ENCODE measurements around the gene TBC1D22B.

TBC1D22B gene

GRCh38 chr6:37352384-37352783, 94.8 kb downstream of the TBC1D22B start:
- TF ChIP-seq EZH2phosphoT487 (conservative IDR thresholded peaks at IDR 0.05; ENCODE audit: low read length), result no peak
- no peak for TF ChIP-seq CTCF (IDR thresholded peaks at IDR 0.05; ENCODE audit: insufficient read depth, low read length, poor library complexity, severe bottlenecking)
- H2AFZ ChIP-seq (ENCODE audit: low read depth, low read length, severe bottlenecking), result no peak overlapping the region
- H4K20me1 ChIP-seq (ENCODE audit: low read depth, low read length), result peaks cover 9% of the 10 kb centered on the region
- H3K27me3 ChIP-seq (ENCODE audit: low read length), result no peaks in the 10 kb centered on the region
- H3K9me2 ChIP-seq (replicated peaks; ENCODE audit: insufficient read depth, low read length), result no peaks in the 10 kb centered on the region
- H3K4me3 ChIP-seq (ENCODE audit: insufficient read depth, low read length, poor library complexity, severe bottlenecking), result no peak overlapping the region
- H3K4me2 ChIP-seq (ENCODE audit: low read depth, low read length, poor library complexity, severe bottlenecking), result no peak overlapping the region
- no peaks in the 10 kb centered on the region for H3K9me3 ChIP-seq (ENCODE audit: insufficient read depth, low read length)
- no peaks in the 10 kb centered on the region for H3K36me3 ChIP-seq (ENCODE audit: low read length)
- H3K9ac ChIP-seq (ENCODE audit: low read length), result no peak overlapping the region
- H3K27ac ChIP-seq (ENCODE audit: low read depth, low read length), result no peak overlapping the region
- H3K79me2 ChIP-seq (ENCODE audit: insufficient read depth, low read length), result peaks cover 35% of the 10 kb centered on the region
- no peaks in the 10 kb centered on the region for H3F3A ChIP-seq (ENCODE audit: insufficient read depth)

- Histone ChIP-seq H3K9me3 (ENCODE audit: insufficient read depth, low read length) (no peaks in the 10 kb centered on the region), H3K4me2 (ENCODE audit: low read depth, low read length, poor library complexity, severe bottlenecking) (peak within 1 kb of the TSS; percentile 75), H3F3A (ENCODE audit: insufficient read depth) (no peaks in the 10 kb centered on the region), H3K9me2 (replicated peaks; ENCODE audit: insufficient read depth, low read length) (no peaks in the 10 kb centered on the region), H3K27ac (ENCODE audit: low read depth, low read length) (peak within 1 kb of the TSS; percentile 4; the same call in 1 of the 2 replicates), H3K4me3 (ENCODE audit: insufficient read depth, low read length, poor library complexity, severe bottlenecking) (peak within 1 kb of the TSS; percentile 73), H3K27me3 (ENCODE audit: low read length) (no peaks in the 10 kb centered on the region), H3K79me2 (ENCODE audit: insufficient read depth, low read length) (peaks cover 48% of the 10 kb centered on the region), H4K20me1 (ENCODE audit: low read depth, low read length) (peaks cover 9% of the 10 kb centered on the region), H2AFZ (ENCODE audit: low read depth, low read length, severe bottlenecking) (peak within 1 kb of the TSS; percentile 99), H3K9ac (ENCODE audit: low read length) (peak within 1 kb of the TSS; percentile 80), H3K36me3 (ENCODE audit: low read length) (no peaks in the 10 kb centered on the region)
- TF ChIP-seq CTCF (IDR thresholded peaks at IDR 0.05; ENCODE audit: insufficient read depth, low read length, poor library complexity, severe bottlenecking) (no peak), EZH2phosphoT487 (conservative IDR thresholded peaks at IDR 0.05; ENCODE audit: low read length) (no peak)
These were observed 96.4 kb downstream of the TBC1D22B start, which contains the start of gene RNF8 for GRCh38 chr6:37353761-37354525. Gene RNF8 (plus strand): TSS chr6:37353983. CDS start chr6:37354165, 182 bp downstream.

GRCh38 chr6:37354526-37355384, 97.2 kb downstream of the TBC1D22B start:
- peak overlapping the region; percentile 99 for H2AFZ ChIP-seq (ENCODE audit: low read depth, low read length, severe bottlenecking)
- H3K79me2 ChIP-seq (ENCODE audit: insufficient read depth, low read length), result peaks cover 56% of the 10 kb centered on the region
- H3K9me3 ChIP-seq (ENCODE audit: insufficient read depth, low read length), result no peaks in the 10 kb centered on the region
- peak overlapping the region; percentile 80 for H3K9ac ChIP-seq (ENCODE audit: low read length)
- H3K4me2 ChIP-seq (ENCODE audit: low read depth, low read length, poor library complexity, severe bottlenecking), result peak overlapping the region; percentile 75
- no peaks in the 10 kb centered on the region for H3K9me2 ChIP-seq (replicated peaks; ENCODE audit: insufficient read depth, low read length)
- no peaks in the 10 kb centered on the region for H3K27me3 ChIP-seq (ENCODE audit: low read length)
- H3K27ac ChIP-seq (ENCODE audit: low read depth, low read length), result no peak overlapping the region
- H3K36me3 ChIP-seq (ENCODE audit: low read length), result no peaks in the 10 kb centered on the region
- peak overlapping the region; percentile 73 for H3K4me3 ChIP-seq (ENCODE audit: insufficient read depth, low read length, poor library complexity, severe bottlenecking)
- TF ChIP-seq CTCF (IDR thresholded peaks at IDR 0.05; ENCODE audit: insufficient read depth, low read length, poor library complexity, severe bottlenecking) (no peak), EZH2phosphoT487 (conservative IDR thresholded peaks at IDR 0.05; ENCODE audit: low read length) (no peak)
- H3F3A ChIP-seq (ENCODE audit: insufficient read depth), result no peaks in the 10 kb centered on the region
- H4K20me1 ChIP-seq (ENCODE audit: low read depth, low read length), result peaks cover 9% of the 10 kb centered on the region

Measured in SU-DHL-6 (cell line).